ENCODE results near the gene KRT222. TPM values are rescaled to one million over a fixed set of nuclear protein-coding genes. Genes with fewer than 3 reads are reported as not detected.

Gene KRT222
- total RNA-seq, 1 experiment from 2014 or later: not detected

- no peak for DNase-seq (ENCODE audit: low spot score)
These were observed 6.6 kb downstream of the KRT222 start for GRCh38 chr17:40658396-40658795.

GRCh38 chr17:40651939-40652338 lies 13.0 kb downstream of the KRT222 start:
- DNase-seq (ENCODE audit: low spot score): no peak

- DNase-seq (ENCODE audit: low spot score): no peak
These were observed 16.5 kb downstream of the KRT222 start for GRCh38 chr17:40648384-40648968.

GRCh38 chr17:40647624-40648383 lies 17.2 kb downstream of the KRT222 start, which contains the start of gene SMARCE1:
TSS of gene SMARCE1 (minus strand) at chr17:40647818. CDS start at chr17:40645802, 2,016 bp downstream.
- DNase-seq (ENCODE audit: low spot score): peak; percentile 43

- DNase-seq (ENCODE audit: low spot score): no peak
These were observed 18.0 kb downstream of the KRT222 start for GRCh38 chr17:40646791-40647623.

GRCh38 chr17:40645943-40646342 lies 19.0 kb downstream of the KRT222 start:
- no peak for DNase-seq (ENCODE audit: low spot score)

- no peak for DNase-seq (ENCODE audit: low spot score)
These were observed 19.7 kb downstream of the KRT222 start for GRCh38 chr17:40645291-40645690.

GRCh38 chr17:40637931-40638330 lies 27.0 kb downstream of the KRT222 start:
- DNase-seq (ENCODE audit: low spot score): no peak

- DNase-seq (ENCODE audit: low spot score): no peak
These were observed 31.1 kb downstream of the KRT222 start for GRCh38 chr17:40633871-40634270.

- DNase-seq (ENCODE audit: low spot score): no peak
These were observed 32.8 kb downstream of the KRT222 start for GRCh38 chr17:40632216-40632615.

GRCh38 chr17:40629842-40630241 lies 35.1 kb downstream of the KRT222 start:
- no peak for DNase-seq (ENCODE audit: low spot score)

- no peak for DNase-seq (ENCODE audit: low spot score)
These were observed 39.7 kb downstream of the KRT222 start for GRCh38 chr17:40625311-40625710.

GRCh38 chr17:40623419-40624210 lies 41.4 kb downstream of the KRT222 start:
- DNase-seq (ENCODE audit: low spot score): no peak

- no peak for DNase-seq (ENCODE audit: low spot score)
These were observed 42.5 kb downstream of the KRT222 start for GRCh38 chr17:40622509-40622928.

GRCh38 chr17:40621578-40621977 lies 43.4 kb downstream of the KRT222 start:
- no peak for DNase-seq (ENCODE audit: low spot score)

GRCh38 chr17:40621019-40621418 lies 44.0 kb downstream of the KRT222 start:
- no peak for DNase-seq (ENCODE audit: low spot score)

- no peak for DNase-seq (ENCODE audit: low spot score)
These were observed 46.0 kb downstream of the KRT222 start for GRCh38 chr17:40618754-40619625.

GRCh38 chr17:40617678-40618240 lies 47.2 kb downstream of the KRT222 start:
- no peak for DNase-seq (ENCODE audit: low spot score)

- DNase-seq (ENCODE audit: low spot score): no peak
These were observed 48.4 kb downstream of the KRT222 start for GRCh38 chr17:40616592-40616991.

- no peak for DNase-seq (ENCODE audit: low spot score)
These were observed 49.0 kb downstream of the KRT222 start for GRCh38 chr17:40615841-40616476.

Data from A172 (cell line).